Stomach (tissue), 9 donors: Measurements from ENCODE around the gene WWOX. TPM values are rescaled to one million over a fixed set of nuclear protein-coding genes. Genes with fewer than 3 reads are reported as not detected.

Experiments
- DNase-seq, 2 donors: peaks; one replicate each; pipeline versions ENCODE4 v3.0.0 to v3.0.0-alpha.2; 2013 to 2019
- H3K27ac ChIP-seq, 5 donors: fragments of 200-600 bp in 4 of 5; sonication (generic) in 4 of 5; one replicate each; pipeline ENCODE4 v1.5.1; 2013 to 2019; ENCODE audit warnings: mild to moderate bottlenecking in 1 of 5, moderate library complexity in 1 of 5
- H3K27me3 ChIP-seq, 3 donors: fragments of 200-600 bp; sonication (generic); one replicate each; pipeline ENCODE4 v1.5.1; 2017 to 2019; ENCODE audit warnings: mixed run types in 1 of 3
- H3K36me3 ChIP-seq, 4 donors: fragments of 200-600 bp; sonication (generic); 1 replicate in 3 of 4; 2 replicates in 1 of 4; pipeline ENCODE4 v1.5.1; 2016 to 2019
- H3K4me1 ChIP-seq, 4 donors: fragments of 200-600 bp; sonication (generic); one replicate each; pipeline ENCODE4 v1.5.1; 2016 to 2019
- H3K4me3 ChIP-seq, 4 donors: fragments of 200-600 bp; sonication (generic) in 3 of 4; one replicate each; pipeline ENCODE4 v1.5.1; 2016 to 2019; ENCODE audit warnings: mild to moderate bottlenecking in 1 of 4
- H3K9me3 ChIP-seq, 4 donors: fragments of 200-600 bp; sonication (generic); one replicate each; pipeline ENCODE4 v1.5.1; 2016 to 2019
- CTCF ChIP-seq, 7 experiments: fragments of 450-650 bp in 4 of 7; fragments of 200-600 bp in 3 of 7; sonication (generic) in 3 of 7; IDR thresholded peaks; one replicate each; pipeline ENCODE4 v1.5.1; 2016 to 2019; ENCODE audit warnings: antibody characterized with exemption in 7 of 7, control low read depth in 2 of 7, mild to moderate bottlenecking in 1 of 7
- EP300 ChIP-seq: sonication (generic); formaldehyde crosslinking; IDR thresholded peaks from one replicate; pipeline ENCODE4 v1.6.1; 2017; ENCODE audit warnings: antibody characterized with exemption
- POLR2A ChIP-seq, 4 donors: fragments of 450-650 bp; IDR thresholded peaks; one replicate each; pipeline ENCODE4 v1.6.1; 2016; ENCODE audit warnings: antibody characterized with exemption in 4 of 4, control low read depth in 2 of 4, mild to moderate bottlenecking in 1 of 4, moderate library complexity in 1 of 4
- POLR2AphosphoS5 ChIP-seq, 3 donors: sonication (generic); formaldehyde crosslinking; IDR thresholded peaks; one replicate each; pipeline ENCODE4 v1.6.1; 2016; ENCODE audit warnings: antibody characterized with exemption in 3 of 3
- WGBS, 5 donors: extraction: QIAGEN DNeasy Blood & Tissue Kit in 3 of 5; methylation state at CpG; one replicate each; pipeline versions ENCODE4 v1.1.5 to v1.1.7; 2013 to 2018; 5-methylcytosine and 5-hydroxymethylcytosine counted together
- intact Hi-C: fragments of 100-400 bp; cut with DNase I; formaldehyde crosslinking; loops from one replicate; pipeline ENCODE4 v1.15.1; 2023; ENCODE audit warnings: low total_unique reads
- polyA plus RNA-seq, 3 donors: library from polyadenylated mRNA; stranded (reverse); fragments of 200-250 nt; gene quantifications; one replicate each; pipeline ENCODE4 v1.2.3, GENCODE V29; 2013
- total RNA-seq, 5 donors: library from RNA; depleted of rRNA; stranded (reverse); fragments of >200 nt; gene quantifications; one replicate each; pipeline versions ENCODE4 v1.1.0 to v1.2.3, GENCODE V29; 2014 to 2016
- donor health status: healthy with polysubstance abuse.
- donor health status: Bipolar disorder and iron deficiency.
- donor health status: healthy.

Gene WWOX
- total and polyA plus RNA-seq, 8 donors: 7.7 to 129 (median 48.7) TPM

DNA sequence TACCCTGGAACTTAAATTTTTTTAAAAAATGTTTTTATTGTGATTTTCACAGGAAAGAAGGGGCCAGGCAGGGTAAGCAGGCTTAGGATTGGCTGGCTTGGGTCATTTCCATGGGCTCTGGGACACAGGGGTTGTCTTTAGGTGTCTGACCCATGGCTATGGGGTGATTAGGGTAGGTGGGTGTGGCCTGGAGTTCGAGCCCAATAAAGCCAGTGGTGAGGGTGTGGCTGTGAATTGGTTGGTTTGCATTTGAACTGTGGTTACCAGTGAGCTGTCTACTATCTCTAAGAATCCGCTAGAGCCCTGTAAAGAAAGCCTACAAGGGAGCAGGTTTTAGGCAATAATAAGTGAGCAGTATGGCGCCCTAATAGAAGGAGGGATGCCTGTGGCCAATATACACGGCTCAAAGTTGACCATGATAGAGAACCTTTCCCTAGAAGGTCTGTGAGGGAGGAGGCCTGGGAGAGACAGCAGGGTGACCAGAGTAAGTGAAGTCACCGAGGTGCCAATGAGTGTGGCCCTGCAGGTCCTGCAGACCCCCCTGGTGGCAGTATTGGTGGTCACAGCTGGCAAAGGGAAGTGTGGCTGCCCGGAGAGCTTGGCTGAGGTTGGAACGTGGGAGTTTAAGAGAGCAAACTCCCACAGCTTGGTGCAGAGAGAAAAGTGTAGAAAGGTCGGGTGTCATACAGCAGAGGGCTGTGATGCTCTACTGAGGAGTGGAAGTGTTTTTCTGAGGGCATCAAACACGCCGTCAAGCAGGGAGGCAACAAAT is 454.0 kb downstream of the WWOX start:
- H3K4me1 ChIP-seq: no peaks in the 10 kb centered on the region
- no peak for DNase-seq
- H3K9me3 ChIP-seq: no peaks in the 10 kb centered on the region
- H3K27me3 ChIP-seq: no peaks in the 10 kb centered on the region
- WGBS, 5 donors: 85 to 90% (median 86%) methylated on average over 10 of the region's 10 CpGs
- no peak for TF ChIP-seq CTCF (IDR thresholded peaks at IDR 0.05)
- TF ChIP-seq POLR2A (IDR thresholded peaks at IDR 0.05): no peak
- no peak for TF ChIP-seq EP300
- TF ChIP-seq POLR2AphosphoS5 (IDR thresholded peaks at IDR 0.05): no peak
- no peak overlapping the region for H3K4me3 ChIP-seq
- no peak overlapping the region for H3K27ac ChIP-seq
- no peaks in the 10 kb centered on the region for H3K36me3 ChIP-seq
- intact Hi-C loops: no loop called here

DNA sequence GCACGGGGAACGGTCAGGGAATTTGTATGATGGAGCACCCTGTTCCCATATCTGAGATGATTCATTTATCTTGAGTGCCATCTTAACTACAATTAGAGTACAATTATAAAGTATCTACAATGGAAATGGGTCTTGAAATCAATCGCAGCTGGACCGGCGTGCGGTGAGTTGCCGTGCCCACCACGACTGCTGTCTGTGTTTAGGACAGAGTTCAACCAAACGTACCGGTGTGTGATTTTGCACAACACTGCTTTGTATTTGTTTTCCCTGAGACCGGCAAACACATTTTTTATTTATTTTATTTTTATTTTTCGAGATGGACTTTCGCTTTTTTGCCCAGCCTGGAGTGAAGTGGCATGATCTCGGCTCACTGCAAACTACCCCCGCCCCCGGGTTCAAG is 457.0 kb downstream of the WWOX start:
- intact Hi-C loops: no loop called here
- no peak overlapping the region for H3K4me3 ChIP-seq
- 91 to 98% (median 96%) methylated on average over 16 of the region's 16 CpGs for WGBS, 5 donors
- no peaks in the 10 kb centered on the region for H3K27me3 ChIP-seq
- no peak for DNase-seq
- H3K36me3 ChIP-seq: no peaks in the 10 kb centered on the region
- H3K4me1 ChIP-seq: no peaks in the 10 kb centered on the region
- H3K9me3 ChIP-seq: no peaks in the 10 kb centered on the region
- no peak for TF ChIP-seq POLR2A (IDR thresholded peaks at IDR 0.05)
- TF ChIP-seq EP300: no peak
- no peak for TF ChIP-seq CTCF (IDR thresholded peaks at IDR 0.05)
- no peak for TF ChIP-seq POLR2AphosphoS5 (IDR thresholded peaks at IDR 0.05)
- H3K27ac ChIP-seq: no peak overlapping the region

- Histone ChIP-seq H3K9me3 (no peaks in the 10 kb centered on the region), H3K27ac (no peak overlapping the region), H3K27me3 (no peaks in the 10 kb centered on the region), H3K4me3 (no peak overlapping the region), H3K4me1 (no peaks in the 10 kb centered on the region), H3K36me3 (no peaks in the 10 kb centered on the region)
- TF ChIP-seq EP300: no peak
- no peak for TF ChIP-seq POLR2AphosphoS5 (IDR thresholded peaks at IDR 0.05)
- TF ChIP-seq CTCF (IDR thresholded peaks at IDR 0.05): no peak
- TF ChIP-seq POLR2A (IDR thresholded peaks at IDR 0.05): no peak
- 97 to 100% (median 100%) methylated on average over 1 of the region's 1 CpG for WGBS, 5 donors
- intact Hi-C loops: no loop called here
- no peak for DNase-seq
Measured at GRCh38 chr16:78560997-78561396, 461.5 kb downstream of the WWOX start.

DNA sequence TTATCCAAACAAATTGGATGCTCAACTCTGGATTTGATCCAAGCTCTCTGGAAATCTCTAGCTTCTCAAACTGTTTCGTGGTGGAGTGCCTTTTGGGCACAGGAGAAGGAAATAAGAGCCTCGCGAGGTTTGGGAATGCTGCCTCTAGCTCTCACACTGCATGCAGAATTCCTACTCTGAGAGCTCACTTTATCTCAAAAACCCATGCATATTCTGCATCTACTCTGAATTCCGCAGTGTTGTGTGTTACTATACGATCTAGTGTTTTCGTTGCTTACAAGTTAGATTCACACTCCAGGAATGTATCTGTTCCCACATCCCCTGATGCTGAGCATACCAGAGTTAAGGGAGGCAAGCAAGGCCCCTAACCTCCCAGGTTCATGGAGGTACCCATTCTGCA is 462.7 kb downstream of the WWOX start:
- H3K36me3 ChIP-seq: no peaks in the 10 kb centered on the region
- no peak overlapping the region for H3K4me3 ChIP-seq
- intact Hi-C loops: no loop called here
- TF ChIP-seq CTCF (IDR thresholded peaks at IDR 0.05): no peak
- TF ChIP-seq POLR2A (IDR thresholded peaks at IDR 0.05): no peak
- no peak for TF ChIP-seq POLR2AphosphoS5 (IDR thresholded peaks at IDR 0.05)
- TF ChIP-seq EP300: no peak
- H3K27ac ChIP-seq: no peak overlapping the region
- 87 to 92% (median 91%) methylated on average over 6 of the region's 6 CpGs for WGBS, 5 donors
- H3K27me3 ChIP-seq: no peaks in the 10 kb centered on the region
- H3K9me3 ChIP-seq: no peaks in the 10 kb centered on the region
- no peaks in the 10 kb centered on the region for H3K4me1 ChIP-seq
- no peak for DNase-seq
